ENCODE data around the gene ARF5. TPM values are rescaled to one million over a fixed set of nuclear protein-coding genes. Genes with fewer than 3 reads are reported as not detected.
A peak's percentile ranks its signal among the peaks of the same experiment; 100 is the strongest.

Gene ARF5
- total RNA-seq, 1 donor from 2014 or later, result 355 TPM

GRCh38 chr7:127578036-127578684 lies 10.1 kb upstream of the ARF5 start:
- peaks cover 1% of the 10 kb centered on the region for H3K36me3 ChIP-seq (ENCODE audit: control insufficient read depth, insufficient read depth, low read length)
- no peak for DNase-seq (ENCODE audit: low read depth)
- no peak overlapping the region for H3K4me3 ChIP-seq (ENCODE audit: low read depth, low read length)
- TF ChIP-seq CTCF (IDR thresholded peaks at IDR 0.05; ENCODE audit: insufficient read depth, low read length, poor library complexity, severe bottlenecking), result no peak
- H3K27me3 ChIP-seq (ENCODE audit: control insufficient read depth, insufficient read depth, low read length), result no peaks in the 10 kb centered on the region

GRCh38 chr7:127578711-127579275 lies 9.4 kb upstream of the ARF5 start:
- peaks cover 1% of the 10 kb centered on the region for H3K36me3 ChIP-seq (ENCODE audit: control insufficient read depth, insufficient read depth, low read length)
- no peaks in the 10 kb centered on the region for H3K27me3 ChIP-seq (ENCODE audit: control insufficient read depth, insufficient read depth, low read length)
- TF ChIP-seq CTCF (IDR thresholded peaks at IDR 0.05; ENCODE audit: insufficient read depth, low read length, poor library complexity, severe bottlenecking), result no peak
- no peak overlapping the region for H3K4me3 ChIP-seq (ENCODE audit: low read depth, low read length)
- no peak for DNase-seq (ENCODE audit: low read depth)

GRCh38 chr7:127580612-127581011 lies 7.6 kb upstream of the ARF5 start:
- no peak for DNase-seq (ENCODE audit: low read depth)
- Histone ChIP-seq H3K36me3 (ENCODE audit: control insufficient read depth, insufficient read depth, low read length) (peaks cover 1% of the 10 kb centered on the region), H3K27me3 (ENCODE audit: control insufficient read depth, insufficient read depth, low read length) (no peaks in the 10 kb centered on the region), H3K4me3 (ENCODE audit: low read depth, low read length) (no peak overlapping the region)
- no peak for TF ChIP-seq CTCF (IDR thresholded peaks at IDR 0.05; ENCODE audit: insufficient read depth, low read length, poor library complexity, severe bottlenecking)

- TF ChIP-seq CTCF (IDR thresholded peaks at IDR 0.05; ENCODE audit: insufficient read depth, low read length, poor library complexity, severe bottlenecking), result no peak
- no peaks in the 10 kb centered on the region for H3K27me3 ChIP-seq (ENCODE audit: control insufficient read depth, insufficient read depth, low read length)
- H3K36me3 ChIP-seq (ENCODE audit: control insufficient read depth, insufficient read depth, low read length), result peaks cover 1% of the 10 kb centered on the region
- DNase-seq (ENCODE audit: low read depth), result no peak
- H3K4me3 ChIP-seq (ENCODE audit: low read depth, low read length), result no peak overlapping the region
These were observed 6.5 kb upstream of the ARF5 start for GRCh38 chr7:127581716-127582115.

GRCh38 chr7:127582361-127582760 lies 5.8 kb upstream of the ARF5 start:
- H3K36me3 ChIP-seq (ENCODE audit: control insufficient read depth, insufficient read depth, low read length), result peaks cover 1% of the 10 kb centered on the region
- DNase-seq (ENCODE audit: low read depth), result no peak
- TF ChIP-seq CTCF (IDR thresholded peaks at IDR 0.05; ENCODE audit: insufficient read depth, low read length, poor library complexity, severe bottlenecking), result no peak
- no peak overlapping the region for H3K4me3 ChIP-seq (ENCODE audit: low read depth, low read length)
- no peaks in the 10 kb centered on the region for H3K27me3 ChIP-seq (ENCODE audit: control insufficient read depth, insufficient read depth, low read length)

- Histone ChIP-seq H3K36me3 (ENCODE audit: control insufficient read depth, insufficient read depth, low read length) (peaks cover 1% of the 10 kb centered on the region), H3K27me3 (ENCODE audit: control insufficient read depth, insufficient read depth, low read length) (no peaks in the 10 kb centered on the region), H3K4me3 (ENCODE audit: low read depth, low read length) (peak overlapping the region; percentile 76)
- no peak for TF ChIP-seq CTCF (IDR thresholded peaks at IDR 0.05; ENCODE audit: insufficient read depth, low read length, poor library complexity, severe bottlenecking)
- DNase-seq (ENCODE audit: low read depth), result no peak
These were observed 3.6 kb upstream of the ARF5 start for GRCh38 chr7:127584648-127585043.

Measured in kidney epithelial cell (primary cell).